ENCODE results near the gene UPK1B. TPM values are rescaled to one million over a fixed set of nuclear protein-coding genes. Genes with fewer than 3 reads are reported as not detected.

Gene UPK1B
- total RNA-seq, 1 donor from 2014 or later = 0.77 TPM

- intact Hi-C loops (cut with micrococcal nuclease) = no loop called here
- ATAC-seq = no peak
These were observed 2.6 kb upstream of the UPK1B start for GRCh38 chr3:119170821-119171220.

DNA sequence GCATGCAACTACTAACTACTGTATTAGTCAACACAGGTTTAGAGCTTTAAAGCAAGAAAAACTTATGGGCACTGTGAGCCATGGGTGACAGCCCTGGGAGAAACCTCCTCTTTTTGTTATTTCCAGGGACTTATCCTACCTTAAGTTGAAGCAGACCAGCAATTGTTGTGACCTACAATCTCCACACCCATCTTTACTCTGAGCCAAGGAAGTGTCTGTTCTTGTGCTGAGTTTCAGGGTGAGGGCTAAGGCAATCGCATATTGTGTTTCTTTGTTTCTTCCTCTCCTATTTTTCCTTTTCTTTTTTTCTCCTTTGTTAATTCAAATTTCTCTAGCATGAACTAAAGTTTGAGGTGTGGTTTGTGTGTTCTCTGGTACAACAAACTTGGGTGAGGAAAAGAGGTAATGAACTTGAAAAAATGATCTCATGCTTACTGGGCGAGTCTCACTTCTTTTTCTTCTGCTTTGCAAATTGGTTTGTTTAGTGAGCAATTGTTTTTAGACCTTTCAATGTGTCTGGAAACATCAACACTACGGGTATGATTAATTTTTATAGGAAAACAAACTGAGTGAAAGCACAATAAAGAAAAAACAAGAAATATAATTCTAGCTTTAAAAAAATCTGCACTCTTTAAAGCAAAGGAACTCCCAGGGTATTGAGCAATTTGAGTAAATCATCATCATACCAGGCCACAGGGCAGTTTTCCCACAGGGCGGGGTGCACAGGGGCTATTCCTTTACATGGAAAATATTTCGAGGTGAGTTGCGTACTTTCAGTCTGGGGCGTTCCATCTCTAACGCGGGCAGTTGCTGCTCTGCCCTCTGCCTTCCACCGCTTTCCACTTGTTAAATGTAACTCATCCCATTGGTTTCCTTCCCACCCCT, 2.7 kb downstream of the UPK1B start:
- ATAC-seq = no peak
- DNase-seq = no peak
- intact Hi-C loops (cut with micrococcal nuclease) = no loop called here

More at GRCh38 chr3:119170821-119171220, 2.6 kb upstream of the UPK1B start:
- no peak for DNase-seq

DNA sequence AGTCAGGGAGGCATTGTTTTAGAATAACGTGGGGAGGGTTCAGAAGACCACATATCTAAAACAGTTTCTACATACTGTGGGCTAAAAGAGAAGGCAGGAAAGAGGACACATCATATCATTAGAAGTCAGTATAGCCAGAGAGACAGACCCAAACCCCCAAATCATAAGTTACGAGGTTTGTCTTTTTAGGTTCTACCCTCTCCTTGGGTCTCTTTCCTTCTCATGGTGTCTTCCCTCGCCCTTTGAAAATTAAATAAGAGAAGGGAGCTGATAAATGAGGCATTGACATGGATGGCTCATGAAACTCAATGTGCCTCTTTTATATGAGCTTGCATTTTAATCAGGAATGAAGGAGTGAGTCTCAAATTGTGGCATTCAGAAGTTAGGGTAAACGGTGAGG, 3.4 kb downstream of the UPK1B start:
- no peak for DNase-seq

GRCh38 chr3:119177321-119177720, 3.9 kb downstream of the UPK1B start:
- intact Hi-C loops (cut with micrococcal nuclease) = no loop called here
- ATAC-seq (no peak), DNase-seq (no peak)

More for the DNA sequence above, 3.4 kb downstream of the UPK1B start:
- intact Hi-C loops (cut with micrococcal nuclease) = no loop called here
- ATAC-seq = no peak

DNA sequence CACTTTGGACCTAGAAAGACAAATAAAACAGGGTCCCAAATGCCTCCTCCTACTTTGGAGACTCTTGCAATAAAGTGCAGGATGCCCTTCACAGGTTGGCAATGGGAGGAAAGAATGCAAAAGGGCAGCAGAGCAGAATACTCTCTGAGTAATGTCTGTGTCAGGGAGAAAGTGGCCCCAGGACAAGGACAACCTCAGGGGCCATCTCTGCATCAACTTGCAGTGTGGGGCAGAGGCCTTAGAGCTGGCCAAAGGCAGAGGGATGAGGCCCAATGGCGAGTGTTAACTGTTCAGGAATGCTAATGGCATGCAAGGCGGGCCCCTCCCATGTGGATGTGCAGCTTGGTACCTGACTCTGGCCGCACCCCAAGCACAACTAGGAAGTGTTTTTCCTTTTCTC, 8.4 kb downstream of the UPK1B start:
- ATAC-seq = no peak
- no peak for DNase-seq
- intact Hi-C loops (cut with micrococcal nuclease) = no loop called here

DNA sequence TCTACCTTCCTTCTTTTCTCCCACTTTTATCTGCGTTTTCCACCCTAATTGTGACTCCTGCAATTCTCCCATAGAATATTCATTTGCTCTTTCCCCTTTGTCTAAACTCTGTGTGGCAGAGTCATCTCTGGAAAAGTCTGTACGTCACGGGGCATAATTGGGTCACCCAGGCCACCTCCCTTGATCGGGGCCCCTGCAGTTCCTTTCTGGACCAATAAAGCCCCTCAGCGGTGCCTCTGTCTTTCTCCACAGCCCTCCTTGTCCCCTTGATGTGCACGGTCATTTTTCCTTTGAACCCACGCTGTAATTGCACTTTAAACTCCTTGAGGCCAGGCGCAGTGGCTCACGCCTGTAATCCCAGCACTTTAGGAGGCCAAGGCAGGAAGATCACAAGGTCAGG, 10.7 kb downstream of the UPK1B start:
- ATAC-seq (no peak), DNase-seq (no peak)
- intact Hi-C loops (cut with micrococcal nuclease) = no loop called here

- no peak for DNase-seq
- intact Hi-C loops (cut with micrococcal nuclease) = no loop called here
- no peak for ATAC-seq
These were observed 11.6 kb downstream of the UPK1B start for GRCh38 chr3:119184796-119185570.

DNA sequence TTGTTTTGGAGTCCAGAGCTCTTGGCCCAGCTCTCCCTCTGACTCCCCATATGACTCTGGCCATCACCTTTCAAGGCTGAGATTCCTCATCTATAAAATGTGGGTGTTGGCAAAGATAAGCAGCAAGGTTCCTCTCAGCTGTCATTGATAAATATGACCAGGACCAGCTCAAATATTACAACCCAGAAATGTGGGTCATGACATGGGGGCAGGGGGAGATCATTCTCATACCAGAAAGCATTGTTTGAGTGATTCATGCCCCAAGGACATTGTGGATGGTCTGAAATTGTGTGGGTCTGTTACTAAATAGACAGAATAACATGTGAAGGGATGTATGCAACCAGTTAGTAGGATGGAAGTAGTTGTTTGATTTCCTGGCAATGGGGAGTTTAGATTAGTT, 13.9 kb downstream of the UPK1B start:
- no peak for DNase-seq
- intact Hi-C loops (cut with micrococcal nuclease) = no loop called here
- ATAC-seq = no peak

- DNase-seq (no peak), ATAC-seq (no peak)
- intact Hi-C loops (cut with micrococcal nuclease) = no loop called here
These were observed 18.4 kb downstream of the UPK1B start for GRCh38 chr3:119191800-119192199.

DNA sequence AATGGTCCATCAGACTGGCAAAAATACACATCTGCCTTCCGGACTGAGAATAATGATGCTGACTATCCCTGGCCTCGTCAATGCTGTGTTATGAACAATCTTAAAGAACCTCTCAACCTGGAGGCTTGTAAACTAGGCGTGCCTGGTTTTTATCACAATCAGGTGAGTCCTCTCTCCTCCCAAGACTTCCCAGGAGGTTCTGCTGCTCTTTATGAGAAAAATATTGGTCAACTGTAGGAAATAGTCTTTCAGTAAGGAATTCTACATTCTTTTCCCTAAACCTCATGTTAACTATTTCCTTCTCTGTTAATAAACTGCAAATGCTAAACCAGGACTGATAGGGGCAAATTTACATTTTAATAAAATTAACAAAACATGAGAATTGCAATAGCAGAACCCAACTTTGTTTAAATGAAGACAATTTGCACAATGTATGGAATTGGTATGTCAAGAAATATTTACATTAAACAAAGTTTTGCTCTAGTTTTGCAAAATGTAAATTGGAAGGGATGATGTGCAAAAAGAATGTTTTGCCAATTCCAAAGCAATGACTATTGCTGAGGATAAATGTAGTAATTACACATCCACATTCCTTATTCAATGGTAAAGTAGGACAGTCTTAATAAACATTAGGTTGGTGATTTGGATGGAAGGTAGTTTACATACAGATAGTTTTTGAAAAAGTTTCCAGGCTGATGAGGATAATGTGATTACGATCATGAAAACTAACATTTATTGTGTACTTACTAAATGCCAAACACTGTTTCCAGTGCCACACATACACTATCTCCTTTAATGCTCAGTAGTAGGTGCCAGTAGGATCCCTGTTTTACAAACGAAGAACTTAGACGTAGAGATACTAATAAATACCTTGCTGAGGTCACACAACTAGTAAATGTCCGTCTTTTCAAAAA, 21.1 kb downstream of the UPK1B start:
- ATAC-seq = no peak
- no peak for DNase-seq
- intact Hi-C loops (cut with micrococcal nuclease) = no loop called here

DNA sequence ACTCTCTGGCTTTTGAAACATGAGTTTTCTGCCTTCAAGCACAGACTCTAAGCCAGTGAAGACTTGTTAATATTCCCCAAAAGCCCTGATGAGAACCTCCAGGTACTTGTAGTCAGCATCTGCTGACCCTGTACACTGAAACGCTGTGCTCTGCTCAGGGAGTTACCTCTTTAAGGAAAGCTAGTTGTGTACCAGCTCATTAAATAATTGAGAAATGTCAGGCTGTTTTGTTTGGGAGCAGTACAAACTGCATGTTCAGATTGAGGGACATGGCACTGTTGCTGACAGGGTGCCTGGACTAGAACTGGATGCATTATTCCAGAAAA, 21.7 kb downstream of the UPK1B start:
- no peak for DNase-seq
- no peak for ATAC-seq
- intact Hi-C loops (cut with micrococcal nuclease) = no loop called here

- DNase-seq (no peak), ATAC-seq (no peak)
- intact Hi-C loops (cut with micrococcal nuclease) = no loop called here
These were observed 22.5 kb downstream of the UPK1B start for GRCh38 chr3:119195911-119196310.

GRCh38 chr3:119205209-119205608, 31.8 kb downstream of the UPK1B start:
- DNase-seq (no peak), ATAC-seq (no peak)
- intact Hi-C loops (cut with micrococcal nuclease) = no loop called here

DNA sequence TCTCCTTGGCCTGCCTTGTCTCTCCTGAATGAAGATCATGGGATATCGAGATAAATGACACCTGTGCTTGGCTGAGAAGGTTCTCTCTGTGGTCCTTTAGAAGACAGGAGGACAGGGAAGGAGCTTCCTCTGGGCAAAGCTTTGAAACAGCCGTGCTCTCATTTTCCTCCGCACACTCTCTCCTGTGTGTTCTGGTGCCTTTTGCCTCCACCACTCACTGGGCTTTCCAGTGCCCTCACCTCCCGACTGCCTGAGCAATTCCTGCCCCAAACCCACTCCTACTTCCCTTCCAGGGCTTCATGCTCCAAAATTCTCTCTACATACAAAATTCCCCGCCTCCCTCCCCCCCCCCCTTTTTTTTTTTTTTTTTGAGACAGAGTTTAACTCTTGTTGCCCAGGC, 32.3 kb downstream of the UPK1B start:
- ATAC-seq = no peak
- intact Hi-C loops (cut with micrococcal nuclease) = no loop called here
- no peak for DNase-seq

DNA sequence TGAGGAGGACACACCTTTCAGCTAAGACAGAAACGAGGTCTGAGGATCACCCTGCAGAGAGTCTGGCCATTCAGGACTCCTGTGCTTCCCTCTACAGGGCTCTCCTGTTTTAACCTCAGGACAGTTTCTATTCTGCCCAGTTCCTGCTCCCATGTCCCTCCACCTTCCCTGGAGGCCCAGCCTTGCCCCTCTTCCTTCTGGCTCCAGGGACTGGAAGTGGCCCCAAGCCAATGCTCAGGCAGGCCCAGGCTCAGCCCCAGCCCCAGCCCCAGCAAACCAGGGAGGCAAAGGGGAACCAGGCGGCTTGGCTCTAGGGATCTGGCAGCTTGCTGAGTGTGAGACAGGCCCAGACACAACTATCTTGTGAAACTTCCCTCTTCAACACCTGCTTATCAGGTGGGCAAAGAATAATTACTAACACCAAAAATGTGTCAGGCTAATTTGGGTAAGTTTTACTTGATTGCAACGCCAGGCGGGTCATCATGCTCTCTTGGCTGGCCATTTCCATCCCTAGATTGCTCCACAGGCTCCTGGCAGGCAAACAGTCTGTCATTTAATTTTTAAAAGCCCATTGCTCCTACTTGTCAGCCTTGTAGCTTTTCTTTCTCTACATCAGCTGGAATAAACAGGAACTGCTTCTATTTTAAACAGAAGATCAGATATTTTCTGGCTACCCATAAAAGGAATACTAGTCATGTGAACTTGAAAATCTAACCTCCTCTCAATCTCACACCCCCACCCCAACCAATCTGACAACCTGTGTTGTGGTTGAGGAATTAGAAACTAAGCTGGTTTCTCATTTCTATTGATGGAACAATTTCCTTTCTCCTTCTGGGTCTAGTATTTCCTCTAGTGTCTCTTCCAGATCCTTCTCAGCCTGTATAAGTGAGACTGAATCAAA, 33.5 kb downstream of the UPK1B start:
- intact Hi-C loops (cut with micrococcal nuclease) = no loop called here
- peak; percentile 84 for ATAC-seq

GRCh38 chr3:119207512-119207875, 34.1 kb downstream of the UPK1B start:
- DNase-seq = no peak
- ATAC-seq = no peak
- intact Hi-C loops (cut with micrococcal nuclease) = no loop called here

More for the DNA sequence above, 33.5 kb downstream of the UPK1B start:
- DNase-seq = peak; percentile 50

DNA sequence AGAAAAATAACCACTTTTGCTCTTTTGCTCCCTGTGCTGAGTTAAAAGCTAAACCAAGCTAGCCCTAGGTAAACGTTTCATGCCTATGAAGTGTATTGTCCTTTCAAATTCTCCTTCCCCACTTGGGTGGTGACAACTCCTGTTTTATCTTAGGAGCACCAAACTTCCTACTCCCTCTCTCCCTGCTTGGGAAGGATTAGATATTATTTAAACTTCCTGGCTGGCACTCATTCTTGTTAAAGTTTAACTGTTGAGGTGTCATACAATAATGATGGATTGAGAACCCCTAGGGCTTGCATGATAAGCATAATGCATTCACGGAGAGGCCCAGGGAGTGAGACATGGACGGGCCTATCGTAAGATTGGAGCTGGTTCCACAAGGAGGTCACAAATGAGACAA, 37.8 kb downstream of the UPK1B start:
- no peak for DNase-seq
- no peak for ATAC-seq

GRCh38 chr3:119211803-119212202, 38.4 kb downstream of the UPK1B start:
- intact Hi-C loops (cut with micrococcal nuclease) = no loop called here
- no peak for DNase-seq
- no peak for ATAC-seq

More for the DNA sequence above, 37.8 kb downstream of the UPK1B start:
- intact Hi-C loops (cut with micrococcal nuclease) = no loop called here

- ATAC-seq (no peak), DNase-seq (no peak)
- intact Hi-C loops (cut with micrococcal nuclease) = no loop called here
These were observed 45.7 kb downstream of the UPK1B start for GRCh38 chr3:119219069-119219468.

Measured in left ventricle myocardium superior (tissue), 1 donor.